ENCODE measurements around the gene GSTM5. TPM values are rescaled to one million over a fixed set of nuclear protein-coding genes. Genes with fewer than 3 reads are reported as not detected.
"Not testable (repeated sequence)": the region's sequence is repeated elsewhere in the genome, so short reads cannot be mapped to it uniquely, and the experiment has no call there.

GSTM5 gene
- total and polyA plus RNA-seq, 2 of the 4 experiments (the other 2 are of a cell fraction), result 0.36 to 1.2 TPM

DNA sequence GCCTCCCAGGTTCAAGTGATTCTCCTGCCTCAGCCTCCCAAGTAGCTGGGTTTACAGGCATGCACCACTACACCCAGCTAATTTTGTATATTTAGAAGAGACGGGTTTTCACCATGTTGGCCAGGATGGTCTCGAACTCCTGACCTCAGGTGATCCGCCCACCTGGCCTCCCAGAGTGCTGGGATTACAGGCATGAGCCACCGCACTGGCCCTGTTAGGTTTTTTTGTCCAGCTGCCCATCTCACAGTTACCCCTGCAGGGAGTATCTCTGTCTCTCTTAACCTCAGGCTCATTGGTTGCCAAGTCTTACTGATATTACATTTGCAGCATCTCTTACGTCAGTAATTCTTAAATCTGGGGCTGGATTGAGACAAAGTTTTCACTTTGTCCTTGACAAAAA is 44.3 kb downstream of the GSTM5 start:
- CTCF ChIA-PET; H3K23ac ChIP-seq (ENCODE audit: low read depth, low read length); ATAC-seq (ENCODE audit: low read depth); H3K56ac ChIP-seq (ENCODE audit: extremely low read depth, insufficient read depth, low read length); H3K4me1 ChIP-seq (ENCODE audit: control insufficient read depth, insufficient read depth, low read length); H3K79me1 ChIP-seq (ENCODE audit: low read depth in 1 of 2, low read length in 2 of 2); H3K27ac ChIP-seq (ENCODE audit: insufficient read depth, low read length); H4K20me1 ChIP-seq (ENCODE audit: insufficient read depth, low read length); intact Hi-C loops (cut with micrococcal nuclease); H3K9me1 ChIP-seq (ENCODE audit: insufficient read depth, low read length); H3K14ac ChIP-seq (replicated peaks; ENCODE audit: low read depth, low read length); H3K9me3 ChIP-seq (ENCODE audit: control insufficient read depth, insufficient read depth, low read length); H2AFZ ChIP-seq (replicated peaks; ENCODE audit: low read length, poor library complexity); H3K4me2 ChIP-seq (ENCODE audit: low read depth, low read length); H4K5ac ChIP-seq (ENCODE audit: low read depth, low read length); H2AK9ac ChIP-seq (replicated peaks; ENCODE audit: low read depth, low read length, poor library complexity); H4K91ac ChIP-seq (ENCODE audit: insufficient read depth, low read depth, low read length); H4K8ac ChIP-seq (ENCODE audit: low read depth in 2 of 2, low read length in 2 of 2); DNase-seq; H2BK15ac ChIP-seq (ENCODE audit: low read depth, low read length); H3K4ac ChIP-seq (ENCODE audit: low read depth, low read length); H3K9ac ChIP-seq (ENCODE audit: low read depth, low read length); H3K18ac ChIP-seq (ENCODE audit: low read depth, low read length); H3K4me3 ChIP-seq (ENCODE audit: insufficient read depth, low read depth, low read length); in situ Hi-C loops (cut with MboI; ENCODE audit: low sequenced_read_pairs); BruUV-seq (replicated peaks); H2AK5ac ChIP-seq (ENCODE audit: low read depth, low read length); H2BK20ac ChIP-seq (ENCODE audit: low read depth, low read length); H2BK5ac ChIP-seq (ENCODE audit: low read depth, low read length, poor library complexity, severe bottlenecking); dilution Hi-C loops (cut with HindIII; ENCODE audit: low sequenced_read_pairs, unreplicated experiment); POLR2A ChIA-PET (ENCODE audit: unreplicated experiment); H3K36me3 ChIP-seq (ENCODE audit: control insufficient read depth, insufficient read depth, low read length); H2BK120ac ChIP-seq (ENCODE audit: low read depth, low read length): not testable (repeated sequence)
- H3K27me3 ChIP-seq (ENCODE audit: control insufficient read depth, insufficient read depth, low read length), result peaks cover 17% of the 10 kb centered on the region
- no CpG with 5 or more reads among the region's 5 CpGs for WGBS, 2 experiments (ENCODE audit: extremely low coverage in 2 of 2, insufficient read length in 1 of 2)
